Kidney (tissue), 14 donors: ENCODE data around the gene FNIP2. TPM values are rescaled to one million over a fixed set of nuclear protein-coding genes. Genes with fewer than 3 reads are reported as not detected.
"Not testable (repeated sequence)": the region's sequence is repeated elsewhere in the genome, so short reads cannot be mapped to it uniquely, and the experiment has no call there.

Experiments
- DNase-seq, 5 donors: peaks; one replicate each; pipeline ENCODE4 v3.0.0-alpha.2; 2013 to 2020
- FAIRE-seq: peaks from 2 replicates; lab custom pipeline; 2012; peaks lifted over from hg19 to GRCh38; lab: Jason Lieb, UNC
- H3K27ac ChIP-seq, 2 donors: one replicate each; pipeline ENCODE4 v1.7.0; 2013; ENCODE audit warnings: low read depth in 2 of 2, low read length in 2 of 2, inconsistent platforms in 1 of 2
- H3K27me3 ChIP-seq: one replicate; pipeline ENCODE4 v1.7.1; 2013; ENCODE audit warnings: low read length, inconsistent platforms; ENCODE audit not compliant: control insufficient read depth, insufficient read depth
- H3K36me3 ChIP-seq, 3 donors: one replicate each; pipeline versions ENCODE4 v1.7.0 to v1.7.1; 2013; ENCODE audit warnings: low read length in 3 of 3, control low read depth in 1 of 3, inconsistent platforms in 1 of 3; ENCODE audit not compliant: insufficient read depth in 3 of 3, control insufficient read depth in 2 of 3
- H3K4me1 ChIP-seq, 3 donors: one replicate each; pipeline versions ENCODE4 v1.7.0 to v1.7.1; 2013; ENCODE audit warnings: low read length in 3 of 3, inconsistent platforms in 1 of 3, low read depth in 1 of 3; ENCODE audit not compliant: control insufficient read depth in 2 of 3, insufficient read depth in 2 of 3
- H3K4me3 ChIP-seq, 3 donors: one replicate each; pipeline versions ENCODE4 v1.7.0 to v1.8.1; 2013; ENCODE audit warnings: low read length in 3 of 3, control low read depth in 1 of 3, inconsistent platforms in 1 of 3
- H3K9ac ChIP-seq, 3 donors: one replicate each; pipeline versions ENCODE4 v1.7.0 to v1.7.1; 2013; ENCODE audit warnings: low read length in 3 of 3, control low read depth in 1 of 3, inconsistent platforms in 1 of 3
- H3K9me3 ChIP-seq, 3 donors: one replicate each; pipeline versions ENCODE4 v1.7.0 to v1.7.1; 2013; ENCODE audit warnings: low read length in 3 of 3, control low read depth in 1 of 3, inconsistent platforms in 1 of 3; ENCODE audit not compliant: control insufficient read depth in 2 of 3, insufficient read depth in 1 of 3
- intact Hi-C: fragments of 100-400 bp; cut with DNase I; formaldehyde crosslinking; loops from one replicate; pipeline ENCODE4 v1.11.1; 2022
- polyA plus RNA-seq: library from polyadenylated mRNA; stranded (reverse); fragments of 350-450 nt; fragmentation: Illumina TruSeq; extraction: RNeasy Lipid Tissue Mini Kit (QIAGEN cat#74804); gene quantifications from one replicate; pipeline ENCODE4 v1.2.3, GENCODE V29; 2014; ENCODE audit warnings: low read depth, low replicate concordance; ENCODE audit not compliant: insufficient read depth
- total RNA-seq: library from RNA; stranded (reverse); fragmentation: NEBNext Ultra II Directional; extraction: Animal tissue kit (Norgen Biotek cat#: 25700); gene quantifications from one replicate; pipeline ENCODE4 v1.2.1, GENCODE V29; 2021
- TF ChIP-seq, protein P1 (sequence below): IDR thresholded peaks from 3 replicates; pipeline ENCODE4 v1.5.1; 2012; ENCODE audit warnings: mild to moderate bottlenecking, moderate library complexity, borderline replicate concordance; ENCODE audit not compliant: insufficient read depth; ENCODE audit errors: extremely low read depth
- donor health status: control.
- donor health status: control.
- donor health status: control.
- donor health status: control.
- donor health status: control.
- donor health status: DM: yes; HTN: yes; CAD: no.
- donor health status: Normal renal cell carcinoma (clear cell type).

Gene FNIP2
- total and polyA plus RNA-seq, 2 donors from 2014 or later = 13.2 to 65.1 TPM

DNA sequence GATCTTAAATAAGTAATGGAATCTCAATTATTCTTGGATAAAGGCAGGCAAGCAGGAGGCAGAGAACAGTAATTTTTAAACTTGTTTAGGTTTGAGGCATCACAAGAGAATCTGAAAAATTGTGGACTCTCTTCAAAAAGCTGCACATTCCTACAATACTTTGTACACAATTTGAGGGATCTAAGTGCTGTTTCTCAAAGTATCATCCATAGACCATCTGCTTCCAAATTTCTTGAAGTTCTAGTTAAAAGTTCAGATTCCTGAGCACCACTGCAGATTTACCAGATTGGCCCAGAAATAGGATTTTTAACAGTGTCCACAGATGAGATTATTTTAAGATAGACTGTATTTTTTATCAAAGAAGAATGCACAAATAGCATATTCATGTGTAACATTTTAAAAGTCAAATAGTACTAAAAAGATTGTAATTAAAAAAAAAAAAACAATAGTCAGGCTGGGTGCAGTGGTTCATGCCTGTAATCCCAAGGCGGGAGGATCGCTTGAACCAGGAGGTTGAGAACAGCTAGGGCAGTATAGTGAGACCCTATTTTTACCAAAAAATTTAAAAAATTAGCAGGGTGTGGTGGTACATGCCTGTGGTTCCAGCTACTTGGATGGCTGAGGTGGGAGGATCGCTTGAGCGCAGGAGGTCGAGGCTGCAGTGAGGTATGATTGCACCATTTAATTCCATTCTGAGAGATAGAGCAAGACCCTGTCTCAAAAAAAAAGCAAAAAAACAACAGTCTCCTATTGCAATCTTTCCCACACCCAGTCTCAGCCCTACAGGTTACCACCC lies 14.2 kb upstream of the FNIP2 start:
- no peak overlapping the region for H3K4me3 ChIP-seq
- H3K27me3 ChIP-seq = no peaks in the 10 kb centered on the region
- no peaks in the 10 kb centered on the region for H3K36me3 ChIP-seq
- H3K9me3 ChIP-seq = no peaks in the 10 kb centered on the region
- TF ChIP-seq, protein P1, sequence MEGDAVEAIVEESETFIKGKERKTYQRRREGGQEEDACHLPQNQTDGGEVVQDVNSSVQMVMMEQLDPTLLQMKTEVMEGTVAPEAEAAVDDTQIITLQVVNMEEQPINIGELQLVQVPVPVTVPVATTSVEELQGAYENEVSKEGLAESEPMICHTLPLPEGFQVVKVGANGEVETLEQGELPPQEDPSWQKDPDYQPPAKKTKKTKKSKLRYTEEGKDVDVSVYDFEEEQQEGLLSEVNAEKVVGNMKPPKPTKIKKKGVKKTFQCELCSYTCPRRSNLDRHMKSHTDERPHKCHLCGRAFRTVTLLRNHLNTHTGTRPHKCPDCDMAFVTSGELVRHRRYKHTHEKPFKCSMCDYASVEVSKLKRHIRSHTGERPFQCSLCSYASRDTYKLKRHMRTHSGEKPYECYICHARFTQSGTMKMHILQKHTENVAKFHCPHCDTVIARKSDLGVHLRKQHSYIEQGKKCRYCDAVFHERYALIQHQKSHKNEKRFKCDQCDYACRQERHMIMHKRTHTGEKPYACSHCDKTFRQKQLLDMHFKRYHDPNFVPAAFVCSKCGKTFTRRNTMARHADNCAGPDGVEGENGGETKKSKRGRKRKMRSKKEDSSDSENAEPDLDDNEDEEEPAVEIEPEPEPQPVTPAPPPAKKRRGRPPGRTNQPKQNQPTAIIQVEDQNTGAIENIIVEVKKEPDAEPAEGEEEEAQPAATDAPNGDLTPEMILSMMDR = no peak
- DNase-seq = no peak
- H3K27ac ChIP-seq = no peak overlapping the region
- FAIRE-seq = no peak
- H3K9ac ChIP-seq = no peak overlapping the region
- no peaks in the 10 kb centered on the region for H3K4me1 ChIP-seq
- intact Hi-C loops = no loop called here

DNA sequence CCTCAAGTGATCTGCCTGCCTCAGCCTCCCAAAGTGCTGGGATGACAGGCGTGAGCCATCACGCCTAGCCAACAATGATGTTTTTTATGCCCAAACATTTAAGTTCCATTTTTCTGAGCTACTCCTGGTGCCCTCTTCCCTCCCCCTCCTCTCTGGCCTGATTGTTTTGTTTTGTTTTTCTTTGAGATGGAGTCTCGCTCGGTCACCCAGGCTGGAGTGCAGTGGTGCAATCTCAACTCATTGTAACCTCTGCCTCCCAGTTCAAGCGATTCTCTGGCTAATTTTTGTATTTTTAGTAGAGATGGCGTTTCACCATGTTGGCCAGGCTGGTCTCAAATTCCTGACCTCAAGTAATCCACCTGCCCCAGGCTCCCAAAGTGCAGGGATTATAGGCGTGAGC lies 13.0 kb upstream of the FNIP2 start:
- H3K4me1 ChIP-seq, intact Hi-C loops, H3K27ac ChIP-seq, H3K4me3 ChIP-seq, H3K9ac ChIP-seq, FAIRE-seq, DNase-seq, H3K9me3 ChIP-seq, H3K27me3 ChIP-seq, H3K36me3 ChIP-seq: not testable (repeated sequence)

DNA sequence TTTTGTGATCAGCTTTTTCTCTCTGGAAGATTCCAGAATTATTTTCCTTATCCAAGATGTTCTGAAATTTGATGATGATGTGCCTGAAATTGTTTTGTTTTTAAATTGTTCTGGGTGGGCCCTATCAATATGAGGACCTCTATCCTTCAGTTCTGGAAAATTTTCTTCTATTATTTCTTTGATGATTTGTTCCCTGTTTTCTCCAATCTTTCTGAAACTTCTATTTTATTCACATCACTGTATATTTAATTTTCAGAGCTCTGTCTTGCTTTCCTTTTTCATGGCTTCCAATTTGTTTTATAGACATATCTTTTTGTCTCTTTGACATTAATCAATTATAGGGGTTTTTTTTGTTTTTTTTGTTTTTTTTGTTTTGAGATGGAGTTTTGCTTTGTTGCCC lies 12.2 kb upstream of the FNIP2 start:
- Histone ChIP-seq H3K4me1 (no peaks in the 10 kb centered on the region), H3K27me3 (no peaks in the 10 kb centered on the region), H3K36me3 (no peaks in the 10 kb centered on the region), H3K27ac (no peak overlapping the region), H3K9ac (no peak overlapping the region), H3K4me3 (no peak overlapping the region), H3K9me3 (no peaks in the 10 kb centered on the region)
- FAIRE-seq (no peak), DNase-seq (no peak)
- TF ChIP-seq, protein P1 = no peak
- intact Hi-C loops = no loop called here

DNA sequence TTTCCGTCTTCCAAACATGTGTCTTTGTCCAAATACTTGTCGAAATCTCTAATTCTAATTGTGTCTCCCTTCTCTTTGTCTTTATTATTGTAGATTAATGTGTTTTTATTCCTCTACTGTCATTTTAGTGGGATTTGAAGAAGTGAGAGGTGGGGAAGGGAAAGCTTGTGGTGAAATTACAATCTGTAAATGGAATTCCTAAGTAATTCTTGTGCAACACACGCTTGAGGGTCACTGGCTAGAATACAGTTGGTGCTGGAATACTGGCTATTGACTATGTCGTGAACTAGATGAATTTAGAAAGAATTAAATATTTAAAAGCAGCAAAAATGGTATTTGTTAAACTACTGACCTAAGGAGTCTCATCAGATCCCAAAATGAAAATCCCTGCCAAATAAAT lies 10.7 kb upstream of the FNIP2 start:
- H3K9me3 ChIP-seq = no peaks in the 10 kb centered on the region
- no peaks in the 10 kb centered on the region for H3K4me1 ChIP-seq
- H3K9ac ChIP-seq = no peak overlapping the region
- FAIRE-seq = no peak
- H3K27me3 ChIP-seq = no peaks in the 10 kb centered on the region
- intact Hi-C loops = no loop called here
- TF ChIP-seq, protein P1 = no peak
- DNase-seq = no peak
- no peaks in the 10 kb centered on the region for H3K36me3 ChIP-seq
- H3K27ac ChIP-seq = no peak overlapping the region
- no peak overlapping the region for H3K4me3 ChIP-seq
